Astrocyte (in vitro differentiated cells and primary cell): ENCODE measurements around the gene CYP4F22. TPM values are rescaled to one million over a fixed set of nuclear protein-coding genes. Genes with fewer than 3 reads are reported as not detected.

Experiments
- total RNA-seq: library from RNA; stranded (reverse); gene quantifications from 2 replicates; pipeline ENCODE4 v1.2.1, GENCODE V29; 2021

The CYP4F22 gene
- total RNA-seq, 1 donor from 2014 or later = not detected

Other genes with a start within 250 kb of the CYP4F22 start
- 116 and 128 TPM in 2 replicates for gene BRD4, start 176.0 kb upstream of the CYP4F22 start, total RNA-seq
- 35.6 and 40.1 TPM in 2 replicates for gene AKAP8, start 128.7 kb upstream of the CYP4F22 start, total RNA-seq
- gene AKAP8L, start 89.5 kb upstream of the CYP4F22 start, total RNA-seq = 101 and 105 TPM in 2 replicates
- 43.8 and 45.3 TPM in 2 replicates for gene WIZ, start 58.6 kb upstream of the CYP4F22 start, total RNA-seq
- 0.14 TPM in 1 of 2 replicates, not detected in the other for gene RASAL3, start 44.0 kb upstream of the CYP4F22 start, total RNA-seq
- not detected in 2 replicates for gene PGLYRP2, start 29.0 kb upstream of the CYP4F22 start, total RNA-seq
- not detected in 2 replicates for gene CYP4F8, start 106.7 kb downstream of the CYP4F22 start, total RNA-seq
- gene CYP4F3, start 132.4 kb downstream of the CYP4F22 start, total RNA-seq = not detected in 2 replicates
- gene CYP4F12, start 164.6 kb downstream of the CYP4F22 start, total RNA-seq = not detected in 2 replicates
- not detected in 2 replicates for gene OR10H2, start 219.5 kb downstream of the CYP4F22 start, total RNA-seq
- gene OR10H3, start 229.5 kb downstream of the CYP4F22 start, total RNA-seq = not detected in 2 replicates